ENCODE results near the gene PIAS1.
"Not testable (repeated sequence)": the region's sequence is repeated elsewhere in the genome, so short reads cannot be mapped to it uniquely, and the experiment has no call there.

Gene PIAS1

GRCh38 chr15:68051907-68052306 lies 2.2 kb upstream of the PIAS1 start:
- Mint-ChIP-seq H3K27ac (no peak overlapping the region), H3K9me3 (ENCODE audit: low read depth) (no peaks in the 10 kb centered on the region), H3K4me1 (ENCODE audit: low read depth) (peaks cover 20% of the 10 kb centered on the region), H3K36me3 (no peaks in the 10 kb centered on the region), H3K4me3 (no peak overlapping the region), H3K27me3 (peaks cover 1% of the 10 kb centered on the region)

GRCh38 chr15:68052431-68052830 lies 1.7 kb upstream of the PIAS1 start:
- Mint-ChIP-seq H3K9me3 (ENCODE audit: low read depth) (no peaks in the 10 kb centered on the region), H3K27ac (no peak overlapping the region), H3K27me3 (peaks cover 1% of the 10 kb centered on the region), H3K36me3 (no peaks in the 10 kb centered on the region), H3K4me1 (ENCODE audit: low read depth) (peaks cover 25% of the 10 kb centered on the region), H3K4me3 (peak overlapping the region; percentile 89)

GRCh38 chr15:68053001-68053400 lies 1.1 kb upstream of the PIAS1 start:
- H3K4me1 Mint-ChIP-seq (ENCODE audit: low read depth) = peaks cover 31% of the 10 kb centered on the region
- H3K9me3 Mint-ChIP-seq (ENCODE audit: low read depth) = no peaks in the 10 kb centered on the region
- H3K27me3 Mint-ChIP-seq = peaks cover 1% of the 10 kb centered on the region
- no peak overlapping the region for H3K27ac Mint-ChIP-seq
- peak overlapping the region; percentile 89 for H3K4me3 Mint-ChIP-seq
- no peaks in the 10 kb centered on the region for H3K36me3 Mint-ChIP-seq

- Mint-ChIP-seq H3K4me3 (peak overlapping the region; percentile 94), H3K9me3 (ENCODE audit: low read depth) (no peaks in the 10 kb centered on the region), H3K27me3 (peaks cover 1% of the 10 kb centered on the region), H3K4me1 (ENCODE audit: low read depth) (peaks cover 42% of the 10 kb centered on the region), H3K36me3 (peaks cover 1% of the 10 kb centered on the region), H3K27ac (peak overlapping the region; percentile 94)
Observed at GRCh38 chr15:68054628-68055223, 611 bp downstream of the PIAS1 start.

GRCh38 chr15:68055224-68055705 lies 1.1 kb downstream of the PIAS1 start:
- H3K4me1 Mint-ChIP-seq (ENCODE audit: low read depth) = peaks cover 47% of the 10 kb centered on the region
- peak overlapping the region; percentile 94 for H3K4me3 Mint-ChIP-seq
- peaks cover 2% of the 10 kb centered on the region for H3K36me3 Mint-ChIP-seq

GRCh38 chr15:68056097-68056865 lies 2.2 kb downstream of the PIAS1 start:
- H3K4me1 Mint-ChIP-seq (ENCODE audit: low read depth) = peaks cover 52% of the 10 kb centered on the region
- H3K27me3 Mint-ChIP-seq = peaks cover 1% of the 10 kb centered on the region
- H3K36me3 Mint-ChIP-seq = peaks cover 2% of the 10 kb centered on the region
- no peaks in the 10 kb centered on the region for H3K9me3 Mint-ChIP-seq (ENCODE audit: low read depth)
- peak overlapping the region; percentile 94 for H3K4me3 Mint-ChIP-seq
- peak overlapping the region; percentile 56 for H3K27ac Mint-ChIP-seq

More at GRCh38 chr15:68055224-68055705, 1.1 kb downstream of the PIAS1 start:
- peaks cover 1% of the 10 kb centered on the region for H3K27me3 Mint-ChIP-seq
- H3K9me3 Mint-ChIP-seq (ENCODE audit: low read depth) = no peaks in the 10 kb centered on the region
- peak overlapping the region; percentile 94 for H3K27ac Mint-ChIP-seq

GRCh38 chr15:68057034-68057433 lies 2.9 kb downstream of the PIAS1 start:
- H3K27me3 Mint-ChIP-seq = peaks cover 1% of the 10 kb centered on the region
- H3K4me1 Mint-ChIP-seq (ENCODE audit: low read depth) = peaks cover 59% of the 10 kb centered on the region
- peak overlapping the region; percentile 94 for H3K4me3 Mint-ChIP-seq
- no peaks in the 10 kb centered on the region for H3K9me3 Mint-ChIP-seq (ENCODE audit: low read depth)
- H3K36me3 Mint-ChIP-seq = peaks cover 2% of the 10 kb centered on the region
- peak overlapping the region; percentile 34 for H3K27ac Mint-ChIP-seq

GRCh38 chr15:68057758-68058157 lies 3.6 kb downstream of the PIAS1 start:
- peaks cover 65% of the 10 kb centered on the region for H3K4me1 Mint-ChIP-seq (ENCODE audit: low read depth)

GRCh38 chr15:68058970-68059369 lies 4.9 kb downstream of the PIAS1 start:
- H3K4me1 Mint-ChIP-seq (ENCODE audit: low read depth) = peaks cover 66% of the 10 kb centered on the region
- not testable (repeated sequence) for H3K9me3 Mint-ChIP-seq (ENCODE audit: low read depth); H3K27ac Mint-ChIP-seq; H3K27me3 Mint-ChIP-seq; H3K36me3 Mint-ChIP-seq
- peak overlapping the region; percentile 15 for H3K4me3 Mint-ChIP-seq

More at GRCh38 chr15:68057758-68058157, 3.6 kb downstream of the PIAS1 start:
- Mint-ChIP-seq H3K4me3 (peak overlapping the region; percentile 54), H3K36me3 (peaks cover 4% of the 10 kb centered on the region), H3K27me3 (no peaks in the 10 kb centered on the region), H3K9me3 (ENCODE audit: low read depth) (no peaks in the 10 kb centered on the region), H3K27ac (no peak overlapping the region)

- H3K4me3 Mint-ChIP-seq = no peak overlapping the region
- H3K36me3 Mint-ChIP-seq = peaks cover 4% of the 10 kb centered on the region
- H3K27me3 Mint-ChIP-seq = no peaks in the 10 kb centered on the region
- peaks cover 67% of the 10 kb centered on the region for H3K4me1 Mint-ChIP-seq (ENCODE audit: low read depth)
- no peak overlapping the region for H3K27ac Mint-ChIP-seq
- no peaks in the 10 kb centered on the region for H3K9me3 Mint-ChIP-seq (ENCODE audit: low read depth)
Observed at GRCh38 chr15:68059630-68060029, 5.5 kb downstream of the PIAS1 start.

- no peaks in the 10 kb centered on the region for H3K9me3 Mint-ChIP-seq (ENCODE audit: low read depth)
- peak overlapping the region; percentile 28 for H3K4me3 Mint-ChIP-seq
- H3K36me3 Mint-ChIP-seq = peaks cover 4% of the 10 kb centered on the region
- H3K4me1 Mint-ChIP-seq (ENCODE audit: low read depth) = peaks cover 63% of the 10 kb centered on the region
- H3K27ac Mint-ChIP-seq = no peak overlapping the region
- H3K27me3 Mint-ChIP-seq = no peaks in the 10 kb centered on the region
Observed at GRCh38 chr15:68061171-68061570, 7.1 kb downstream of the PIAS1 start.

- no peak overlapping the region for H3K27ac Mint-ChIP-seq
- peaks cover 63% of the 10 kb centered on the region for H3K4me1 Mint-ChIP-seq (ENCODE audit: low read depth)
- H3K9me3 Mint-ChIP-seq (ENCODE audit: low read depth) = no peaks in the 10 kb centered on the region
Observed at GRCh38 chr15:68061602-68062001, 7.5 kb downstream of the PIAS1 start.

GRCh38 chr15:68062214-68062613 lies 8.1 kb downstream of the PIAS1 start:
- Mint-ChIP-seq H3K36me3 (peaks cover 7% of the 10 kb centered on the region), H3K27ac (no peak overlapping the region), H3K27me3 (no peaks in the 10 kb centered on the region), H3K9me3 (ENCODE audit: low read depth) (no peaks in the 10 kb centered on the region), H3K4me1 (ENCODE audit: low read depth) (peaks cover 63% of the 10 kb centered on the region), H3K4me3 (peak overlapping the region; percentile 11)

More at GRCh38 chr15:68061602-68062001, 7.5 kb downstream of the PIAS1 start:
- H3K27me3 Mint-ChIP-seq = no peaks in the 10 kb centered on the region
- peaks cover 4% of the 10 kb centered on the region for H3K36me3 Mint-ChIP-seq
- H3K4me3 Mint-ChIP-seq = peak overlapping the region; percentile 9

- Mint-ChIP-seq H3K36me3 (peaks cover 7% of the 10 kb centered on the region), H3K4me3 (no peak overlapping the region), H3K27ac (no peak overlapping the region), H3K9me3 (ENCODE audit: low read depth) (no peaks in the 10 kb centered on the region), H3K27me3 (no peaks in the 10 kb centered on the region), H3K4me1 (ENCODE audit: low read depth) (peaks cover 60% of the 10 kb centered on the region)
Observed at GRCh38 chr15:68062946-68063465, 8.9 kb downstream of the PIAS1 start.

- H3K36me3 Mint-ChIP-seq = peaks cover 7% of the 10 kb centered on the region
- no peak overlapping the region for H3K27ac Mint-ChIP-seq
- H3K4me1 Mint-ChIP-seq (ENCODE audit: low read depth) = peaks cover 55% of the 10 kb centered on the region
- H3K4me3 Mint-ChIP-seq = no peak overlapping the region
- H3K9me3 Mint-ChIP-seq (ENCODE audit: low read depth) = no peaks in the 10 kb centered on the region
- H3K27me3 Mint-ChIP-seq = no peaks in the 10 kb centered on the region
Observed at GRCh38 chr15:68063606-68064005, 9.5 kb downstream of the PIAS1 start.

Data from activated naive CD8-positive, alpha-beta T cell (primary cell).